Endothelial cell of umbilical vein (primary cell): Measurements from ENCODE around the gene WHRN. TPM values are rescaled to one million over a fixed set of nuclear protein-coding genes. Genes with fewer than 3 reads are reported as not detected.

Source experiments
- BruUV-seq: library from RNA; stranded (reverse); fragments of 400-500 nt; replicated peaks from 2 replicates; lab custom pipeline; 2021; lab: Mats Ljungman, UMichigan
- CTCF ChIA-PET: fragments of 300-600, 350-600 bp; sonication (Branson Sonifier 250); formaldehyde crosslinking; loops from one replicate; lab custom pipeline; 2021; ENCODE audit warnings: antibody characterized with exemption, inconsistent platforms; lab: Charles Lee
- POLR2A ChIA-PET: fragments of 300-600, 350-600 bp; sonication (Branson Sonifier 250); formaldehyde crosslinking; loops from one replicate; lab custom pipeline; 2021; ENCODE audit warnings: antibody characterized with exemption, inconsistent platforms; lab: Charles Lee
- DNase-seq: peaks from one replicate; pipeline ENCODE4 v3.0.0-alpha.2; 2011; ENCODE audit warnings: low read depth, low spot score
- FAIRE-seq: peaks from 2 replicates; lab custom pipeline; 2011; peaks lifted over from hg19 to GRCh38; lab: Jason Lieb, UNC
- H2AFZ ChIP-seq: 2 replicates; pipeline ENCODE4 v1.6.0; 2012; ENCODE audit warnings: low read depth, low read length, control low read depth, inconsistent platforms
- H3K27ac ChIP-seq: 2 replicates; pipeline ENCODE4 v1.5.1; 2011; ENCODE audit warnings: low read depth, mild to moderate bottlenecking, control low read depth, low read length, moderate library complexity; ENCODE audit not compliant: insufficient read depth
- H3K27me3 ChIP-seq, 2 experiments: 2 replicates each; pipeline versions ENCODE4 v1.6.0 to v1.6.1; 2011; ENCODE audit warnings: low read length in 2 of 2, mixed read lengths in 1 of 2; ENCODE audit not compliant: control insufficient read depth in 2 of 2, insufficient read depth in 2 of 2
- H3K36me3 ChIP-seq, 2 experiments: 2 replicates in 1 of 2; 3 replicates in 1 of 2; pipeline ENCODE4 v1.5.1; 2011; ENCODE audit warnings: low read length in 2 of 2, mild to moderate bottlenecking in 1 of 2, moderate library complexity in 1 of 2; ENCODE audit not compliant: control insufficient read depth in 2 of 2, insufficient read depth in 2 of 2; ENCODE audit errors: extremely low read depth in 1 of 2
- H3K4me1 ChIP-seq: 3 replicates; pipeline ENCODE4 v1.5.1; 2011; ENCODE audit warnings: mild to moderate bottlenecking, low read length; ENCODE audit not compliant: control insufficient read depth, insufficient read depth; ENCODE audit errors: extremely low read depth
- H3K4me2 ChIP-seq: 2 replicates; pipeline ENCODE4 v1.6.1; 2011; ENCODE audit warnings: low read length, control low read depth, mixed read lengths; ENCODE audit not compliant: insufficient read depth
- H3K4me3 ChIP-seq, 3 experiments: fragments of 200-600 bp in 1 of 3; sonication (generic), shearing (Covaris generic) in 1 of 3; replicated peaks in 1 of 3; 2 replicates each; pipeline ENCODE4 v1.5.1; 2011 to 2016; ENCODE audit warnings: control low read depth in 3 of 3, low read length in 3 of 3, mild to moderate bottlenecking in 2 of 3, inconsistent platforms in 1 of 3, low read depth in 1 of 3, moderate library complexity in 1 of 3; ENCODE audit not compliant: insufficient read depth in 1 of 3
- H3K79me2 ChIP-seq: 2 replicates; pipeline ENCODE4 v1.6.0; 2012; ENCODE audit warnings: low read length, inconsistent platforms; ENCODE audit not compliant: control insufficient read depth, insufficient read depth
- H3K9ac ChIP-seq: replicated peaks from 2 replicates; pipeline ENCODE3; 2011; ENCODE audit warnings: low read length, control low read depth; ENCODE audit not compliant: insufficient read depth; ENCODE audit errors: extremely low read depth
- H3K9me1 ChIP-seq: replicated peaks from 3 replicates; pipeline ENCODE4 v1.6.0; 2011; ENCODE audit warnings: mild to moderate bottlenecking, low read length; ENCODE audit not compliant: control insufficient read depth, insufficient read depth; ENCODE audit errors: extremely low read depth
- H3K9me3 ChIP-seq: replicated peaks from 2 replicates; pipeline ENCODE4 v1.5.1; 2012; ENCODE audit warnings: low read length, inconsistent platforms; ENCODE audit not compliant: control insufficient read depth, insufficient read depth
- H4K20me1 ChIP-seq: replicated peaks from 2 replicates; pipeline ENCODE3; 2011; ENCODE audit warnings: mild to moderate bottlenecking, low read length; ENCODE audit not compliant: control insufficient read depth, insufficient read depth; ENCODE audit errors: extremely low read depth
- CTCF ChIP-seq, 2 donors: IDR thresholded peaks; 1 replicate in 1 of 2; 2 replicates in 1 of 2; pipeline ENCODE4 v1.5.1; 2011; ENCODE audit warnings: low read length in 2 of 2, mild to moderate bottlenecking in 2 of 2, moderate library complexity in 2 of 2, control low read depth in 1 of 2, inconsistent platforms in 1 of 2, low read depth in 1 of 2; ENCODE audit not compliant: insufficient read depth in 1 of 2; ENCODE audit errors: extremely low read depth in 1 of 2
- EZH2 ChIP-seq: IDR thresholded peaks from 2 replicates; pipeline ENCODE4 v1.6.1; 2012; ENCODE audit warnings: borderline replicate concordance, low read depth, mild to moderate bottlenecking, moderate library complexity, low read length, inconsistent platforms; ENCODE audit not compliant: severe bottlenecking
- FOS ChIP-seq: IDR thresholded peaks from 2 replicates; pipeline ENCODE4 v1.6.1; 2011; ENCODE audit warnings: mild to moderate bottlenecking, low read length, moderate library complexity, borderline replicate concordance; ENCODE audit not compliant: insufficient read depth
- GATA2 ChIP-seq: IDR thresholded peaks from 2 replicates; pipeline ENCODE4 v1.7.0; 2011; ENCODE audit warnings: low read depth, mild to moderate bottlenecking, moderate library complexity, mixed read lengths, low read length; ENCODE audit not compliant: insufficient read length, insufficient read depth
- JUN ChIP-seq: IDR thresholded peaks from 2 replicates; pipeline ENCODE4 v1.6.1; 2011; ENCODE audit warnings: borderline replicate concordance, low read depth; ENCODE audit not compliant: insufficient read length, insufficient read depth
- MAX ChIP-seq: IDR thresholded peaks from 2 replicates; pipeline ENCODE4 v1.6.1; 2011; ENCODE audit not compliant: insufficient read depth, insufficient read length
- MYC ChIP-seq: IDR thresholded peaks from one replicate; pipeline ENCODE4 v1.6.1; 2011; ENCODE audit warnings: mild to moderate bottlenecking, low read depth, low read length
- POLR2A ChIP-seq: IDR thresholded peaks from 2 replicates; pipeline ENCODE4 v1.6.1; 2012; ENCODE audit warnings: low read depth, mild to moderate bottlenecking, control low read depth, low read length
- POLR2AphosphoS5 ChIP-seq: IDR thresholded peaks from 2 replicates; pipeline ENCODE4 v1.6.1; 2012; ENCODE audit warnings: low read depth, mild to moderate bottlenecking, control low read depth, low read length, moderate library complexity; ENCODE audit not compliant: insufficient read depth
- dilution Hi-C: fragments of 300-500 bp; cut with MboI; formaldehyde crosslinking; loops from one replicate; pipeline ENCODE4 v1.15.0; 2019; ENCODE audit warnings: low sequenced_read_pairs; ENCODE audit not compliant: extremely low pct_ligation_motif_present
- intact Hi-C: fragments of 100-400 bp; cut with micrococcal nuclease; formaldehyde crosslinking; loops from one replicate; pipeline ENCODE4 v1.10.0; 2022
- polyA plus RNA-seq, 4 experiments: library from polyadenylated mRNA; depleted of rRNA in 3 of 4; stranded (reverse) in 3 of 4; unstranded in 1 of 4; fragments of >200 nt; gene quantifications; 2 replicates each; pipeline versions ENCODE4 v1.2.1 to v1.2.3, GENCODE V29; 2011 to 2012; ENCODE audit warnings: missing spikeins in 1 of 4
- total RNA-seq: library from RNA; stranded (reverse); gene quantifications from 2 replicates; pipeline ENCODE4 v1.2.3, GENCODE V29; 2021

The WHRN gene
- total and polyA plus RNA-seq, 2 donors (not counting 3 experiments of a cell fraction or from before 2014, with no cell fraction given), result 0.35 to 0.69 TPM

- no peak overlapping the region for H3K4me3 ChIP-seq
- peaks cover 0 to 17% of the 10 kb centered on the region in 2 experiments for H3K36me3 ChIP-seq
- TF ChIP-seq JUN (no peak), MAX (no peak), CTCF (IDR thresholded peaks at IDR 0.05; ENCODE audit: extremely low read depth in 1 of 2, insufficient read depth in 1 of 2, low read depth in 1 of 2, low read length in 2 of 2) (no peak), GATA2 (no peak), POLR2A (no peak), FOS (no peak), EZH2 (no peak), POLR2AphosphoS5 (no peak), MYC (no peak)
- FAIRE-seq, result peak; percentile 24
- peaks cover 18% of the 10 kb centered on the region for H3K4me1 ChIP-seq
- H3K9ac ChIP-seq, result no peak overlapping the region
- intact Hi-C loops, result no loop called here
- no peak overlapping the region for H3K27ac ChIP-seq
- dilution Hi-C loops, result no loop called here
- no peak for DNase-seq
- CTCF ChIA-PET, result interaction anchor here (1.2 kb wide), 1 partner anchor 291 kb away, joined by 4 read pairs; no protein-coding TSS in a partner anchor
- H3K4me2 ChIP-seq, result no peak overlapping the region
- no peaks in the 10 kb centered on the region for H3K9me3 ChIP-seq
- H3K79me2 ChIP-seq, result no peaks in the 10 kb centered on the region
- no peaks in the 10 kb centered on the region for H4K20me1 ChIP-seq
- H2AFZ ChIP-seq, result no peak overlapping the region
- H3K27me3 ChIP-seq, result no peaks in the 10 kb centered on the region
- no TSS peak for BruUV-seq
- POLR2A ChIA-PET, result no interaction called here
- no peaks in the 10 kb centered on the region for H3K9me1 ChIP-seq
Observed at GRCh38 chr9:114372921-114373448, 132.3 kb downstream of the WHRN start.
